ENCODE data around the gene B4GALT5.

Gene B4GALT5

GRCh38 chr20:49584418-49585382 is 129.0 kb downstream of the B4GALT5 start:
- DNase-seq (ENCODE audit: low spot score) = no peak

- peak; percentile 75 for DNase-seq (ENCODE audit: low spot score)
Observed at GRCh38 chr20:49583669-49584417, 129.8 kb downstream of the B4GALT5 start.

DNA sequence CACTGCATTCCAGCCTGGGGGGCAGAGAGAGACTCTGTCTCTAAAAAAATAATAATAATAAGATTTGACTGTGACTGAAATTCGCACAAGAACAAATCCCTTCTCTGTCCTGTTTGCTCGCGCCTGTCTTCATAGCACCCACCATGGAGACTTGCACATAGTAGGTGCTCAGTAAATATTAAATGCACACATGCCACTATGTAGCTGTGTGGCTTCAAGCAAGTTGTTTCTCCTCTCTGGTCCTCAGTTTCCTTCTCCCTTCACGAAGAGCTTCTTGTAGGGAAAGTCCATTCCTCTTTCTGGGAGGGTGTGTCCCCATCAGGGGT is 130.4 kb downstream of the B4GALT5 start:
- no peak for DNase-seq (ENCODE audit: low spot score)

Small RNA genes lying within 50 kb of the gene (small RNA-seq; reads per million reads assigned to genes)
- gene RN7SL197P (0.03 to 6.9 reads per million in 2 experiments), gene SNRPFP1 (0 reads per million in 2 experiments)
